Measurements from ENCODE around the gene GABPB2. TPM values are rescaled to one million over a fixed set of nuclear protein-coding genes. Genes with fewer than 3 reads are reported as not detected.
A peak's percentile ranks its signal among the peaks of the same experiment; 100 is the strongest.

GABPB2 gene
- total and polyA plus RNA-seq, 3 experiments from 2014 or later = 16.0 to 19.4 (median 19.2) TPM

DNA sequence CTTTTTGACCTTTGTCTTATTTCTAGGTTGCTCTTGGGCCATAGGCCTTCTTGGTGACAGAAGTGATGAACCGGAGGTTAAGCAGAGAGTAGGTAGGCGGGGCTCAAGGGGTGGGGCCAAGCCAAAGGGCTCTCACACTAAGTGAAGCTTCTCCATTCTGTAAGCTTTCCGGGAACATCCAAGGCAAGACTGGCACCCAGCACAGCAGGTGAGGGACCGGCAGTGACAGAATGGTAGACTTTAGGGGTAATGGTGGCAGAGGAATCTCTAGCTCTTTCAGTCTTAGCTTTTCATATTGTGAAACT, 85.9 kb downstream of the GABPB2 start, which contains the start of gene TNFAIP8L2:
Gene TNFAIP8L2, plus strand, starts transcription at position 135 of the 305 bp plus-strand sequence. CDS start 2,049 bp downstream, outside the sequence.
- H3K4me1 ChIP-seq (ENCODE audit: insufficient read depth, low read length) = peaks cover 39% of the 10 kb centered on the region
- Mint-ChIP-seq H3K27ac (peak within 1 kb of the TSS; percentile 82 to 98 (median 95)), H3K4me3 (peak within 1 kb of the TSS; percentile 97 to 100 (median 99)), H3K36me3 (peaks cover 2 to 37% (median 7%) of the 10 kb centered on the region in 3 donors), H3K27me3 (no peaks in the 10 kb centered on the region), H3K9me3 (no peaks in the 10 kb centered on the region), H3K4me1 (peaks cover 42 to 59% (median 52%) of the 10 kb centered on the region in 3 donors)
- H3K27ac ChIP-seq (ENCODE audit: low read depth, low read length) = peak within 1 kb of the TSS; percentile 49
- peak; percentile 51 to 78 (median 65) for DNase-seq
- H3K27me3 ChIP-seq (ENCODE audit: insufficient read depth, low read length, poor library complexity, severe bottlenecking) = no peaks in the 10 kb centered on the region
- ChIA-PET CTCF (interaction anchor here (0.7 to 5.2 kb wide), 23 partner anchors 9 to 184 kb away, joined by 3 to 90 read pairs (median 5); partner anchors contain the start of genes C1orf56, CDC42SE1, GABPB2 and LYSMD1), POLR2A (interaction anchor here (0.6 to 1.8 kb wide), 6 partner anchors 9 to 135 kb away, joined by 4 to 8 read pairs (median 6); partner anchors contain the start of genes CDC42SE1, LYSMD1, SCNM1 and SEMA6C)
- peak within 1 kb of the TSS; percentile 87 for H3K4me3 ChIP-seq (ENCODE audit: low read length)
- H3K9me3 ChIP-seq (ENCODE audit: low read length) = no peaks in the 10 kb centered on the region
- peaks cover 14% of the 10 kb centered on the region for H3K36me3 ChIP-seq (ENCODE audit: insufficient read depth, low read length)

DNA sequence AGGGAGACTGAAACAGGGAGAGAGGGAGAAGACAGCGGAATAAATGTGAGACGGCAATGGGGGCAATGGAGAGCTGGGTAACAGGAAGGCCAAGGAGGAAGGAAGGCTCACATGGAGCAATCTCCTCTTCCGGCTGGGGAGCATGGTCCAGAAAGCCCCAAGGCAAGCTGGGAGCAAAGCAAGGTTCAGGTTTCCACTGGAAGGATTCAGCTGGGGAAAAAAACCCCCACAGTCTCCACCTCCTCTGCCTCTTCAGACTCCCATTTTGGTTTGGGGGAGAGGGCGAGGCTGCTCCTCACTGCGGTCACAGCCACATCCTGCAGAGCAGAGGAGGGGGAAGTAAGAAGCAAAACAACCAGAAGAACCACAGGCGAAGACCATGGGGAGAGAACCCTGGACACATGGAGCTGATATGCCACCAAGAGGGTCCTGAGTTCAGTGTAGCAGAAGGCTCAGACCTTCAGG, 86.5 kb downstream of the GABPB2 start:
- H3K4me3 Mint-ChIP-seq = peak overlapping the region; percentile 97 to 100 (median 99)
- H3K36me3 ChIP-seq (ENCODE audit: insufficient read depth, low read length) = peaks cover 14% of the 10 kb centered on the region
- peak overlapping the region; percentile 49 for H3K27ac ChIP-seq (ENCODE audit: low read depth, low read length)
- H3K27me3 ChIP-seq (ENCODE audit: insufficient read depth, low read length, poor library complexity, severe bottlenecking) = no peaks in the 10 kb centered on the region
- H3K4me3 ChIP-seq (ENCODE audit: low read length) = peak overlapping the region; percentile 87
- no peaks in the 10 kb centered on the region for H3K9me3 Mint-ChIP-seq
- peaks cover 45% of the 10 kb centered on the region for H3K4me1 ChIP-seq (ENCODE audit: insufficient read depth, low read length)
- peak overlapping the region; percentile 82 to 98 (median 95) for H3K27ac Mint-ChIP-seq
- H3K27me3 Mint-ChIP-seq = no peaks in the 10 kb centered on the region
- H3K4me1 Mint-ChIP-seq = peaks cover 48 to 65% (median 58%) of the 10 kb centered on the region in 3 donors
- CTCF ChIA-PET = interaction anchor here (0.7 to 5.2 kb wide), 24 partner anchors 9 to 184 kb away, joined by 3 to 90 read pairs (median 5); partner anchors contain the start of genes C1orf56, CDC42SE1, GABPB2 and LYSMD1
- H3K9me3 ChIP-seq (ENCODE audit: low read length) = no peaks in the 10 kb centered on the region
- DNase-seq = peak in 4 of 5 donors; percentile 48 to 71 (median 65)
- POLR2A ChIA-PET = interaction anchor here (0.6 to 1.8 kb wide), 9 partner anchors 9 to 860 kb away, joined by 4 to 8 read pairs (median 5); partner anchors contain the start of genes CDC42SE1, LYSMD1, SCNM1 and SEMA6C
- H3K36me3 Mint-ChIP-seq = peaks cover 2 to 43% (median 7%) of the 10 kb centered on the region in 3 donors

DNA sequence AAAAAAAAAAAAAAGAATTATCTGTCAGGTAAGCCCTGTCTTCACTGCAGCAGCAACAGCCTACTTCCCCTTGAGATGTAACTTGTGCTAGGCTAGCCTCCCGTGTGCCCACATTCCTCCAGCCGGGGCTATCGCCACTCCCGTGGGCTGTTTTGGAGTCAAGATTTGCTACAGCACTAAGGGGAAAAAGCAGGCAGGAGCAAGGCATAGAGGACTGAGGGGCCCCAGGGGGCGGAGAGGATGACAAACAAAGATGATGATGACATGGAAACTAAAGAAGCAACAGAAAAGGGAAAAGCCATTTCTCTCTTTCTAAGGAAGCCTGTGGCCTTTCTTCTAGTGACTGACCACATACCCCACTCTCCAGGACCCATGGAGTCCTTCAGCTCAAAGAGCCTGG, 87.8 kb downstream of the GABPB2 start:
- POLR2A ChIA-PET = interaction anchor here (0.7 to 1.8 kb wide), 2 partner anchors 27 to 87 kb away, joined by 6 to 7 read pairs; no protein-coding TSS in a partner anchor
- Mint-ChIP-seq H3K27me3 (no peaks in the 10 kb centered on the region), H3K9me3 (no peaks in the 10 kb centered on the region), H3K4me1 (peaks cover 56 to 75% (median 69%) of the 10 kb centered on the region in 3 donors), H3K4me3 (peak overlapping the region; percentile 97 to 100 (median 99)), H3K27ac (peak overlapping the region; percentile 82 to 96 (median 92)), H3K36me3 (peaks cover 2 to 47% (median 7%) of the 10 kb centered on the region in 3 donors)
- H3K4me3 ChIP-seq (ENCODE audit: low read length) = peak overlapping the region; percentile 87
- H3K4me1 ChIP-seq (ENCODE audit: insufficient read depth, low read length) = peaks cover 53% of the 10 kb centered on the region
- no peaks in the 10 kb centered on the region for H3K9me3 ChIP-seq (ENCODE audit: low read length)
- peak in 1 of 5 donors; percentile 23 for DNase-seq
- H3K27me3 ChIP-seq (ENCODE audit: insufficient read depth, low read length, poor library complexity, severe bottlenecking) = no peaks in the 10 kb centered on the region
- CTCF ChIA-PET = interaction anchor here (0.7 to 5.2 kb wide), 5 partner anchors 9 to 133 kb away, joined by 3 to 90 read pairs (median 3); no protein-coding TSS in a partner anchor
- H3K36me3 ChIP-seq (ENCODE audit: insufficient read depth, low read length) = peaks cover 14% of the 10 kb centered on the region
- no peak overlapping the region for H3K27ac ChIP-seq (ENCODE audit: low read depth, low read length)

DNA sequence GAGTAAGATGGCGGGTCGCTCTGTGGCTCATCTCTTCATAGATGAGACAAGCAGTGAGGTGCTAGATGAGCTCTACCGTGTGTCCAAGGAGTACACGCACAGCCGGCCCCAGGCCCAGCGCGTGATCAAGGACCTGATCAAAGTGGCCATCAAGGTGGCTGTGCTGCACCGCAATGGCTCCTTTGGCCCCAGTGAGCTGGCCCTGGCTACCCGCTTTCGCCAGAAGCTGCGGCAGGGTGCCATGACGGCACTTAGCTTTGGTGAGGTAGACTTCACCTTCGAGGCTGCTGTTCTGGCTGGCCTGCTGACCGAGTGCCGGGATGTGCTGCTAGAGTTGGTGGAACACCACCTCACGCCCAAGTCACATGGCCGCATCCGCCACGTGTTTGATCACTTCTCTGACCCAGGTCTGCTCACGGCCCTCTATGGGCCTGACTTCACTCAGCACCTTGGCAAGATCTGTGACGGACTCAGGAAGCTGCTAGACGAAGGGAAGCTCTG, 88.2 kb downstream of the GABPB2 start:
- CTCF ChIA-PET = interaction anchor here (1.5 to 5.2 kb wide), 4 partner anchors 23 to 134 kb away, joined by 3 to 90 read pairs (median 28); no protein-coding TSS in a partner anchor
- peaks cover 2 to 47% (median 7%) of the 10 kb centered on the region in 3 donors for H3K36me3 Mint-ChIP-seq
- H3K36me3 ChIP-seq (ENCODE audit: insufficient read depth, low read length) = peaks cover 14% of the 10 kb centered on the region

DNA sequence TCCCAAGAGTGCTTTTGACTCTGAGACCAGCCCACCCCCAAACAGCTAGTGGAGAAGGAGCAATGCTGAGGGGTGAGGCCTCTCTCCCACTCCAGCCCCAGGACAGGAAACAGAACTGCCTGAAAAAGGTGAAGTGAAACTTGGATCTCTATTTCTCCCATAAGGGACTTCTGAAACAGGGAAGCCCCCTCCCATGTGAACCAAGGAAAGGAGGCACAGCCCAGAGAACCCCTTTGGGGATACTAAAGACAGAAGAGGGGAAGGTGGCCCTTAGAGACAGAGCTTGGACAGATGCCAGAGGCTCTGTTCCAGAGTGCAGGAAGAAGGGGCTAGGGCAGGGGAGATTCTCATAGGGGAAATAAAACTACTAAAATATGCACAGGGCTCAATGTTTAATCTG, 88.8 kb downstream of the GABPB2 start:
- Mint-ChIP-seq H3K4me3 (peak overlapping the region; percentile 39 to 100 (median 56)), H3K36me3 (peaks cover 2 to 52% (median 7%) of the 10 kb centered on the region in 3 donors), H3K27ac (peak overlapping the region; percentile 30 to 96 (median 80)), H3K9me3 (no peaks in the 10 kb centered on the region), H3K4me1 (peaks cover 59 to 80% (median 73%) of the 10 kb centered on the region in 3 donors), H3K27me3 (no peaks in the 10 kb centered on the region)
- ChIA-PET POLR2A (interaction anchor here (1.0 to 1.4 kb wide), 2 partner anchors 31 to 95 kb away, joined by 3 to 4 read pairs; partner anchors contain the start of genes PSMD4 and VPS72), CTCF (interaction anchor here (1.5 to 5.0 kb wide), 3 partner anchors 24 to 135 kb away, joined by 3 to 90 read pairs (median 8); no protein-coding TSS in a partner anchor)
- Histone ChIP-seq H3K27me3 (ENCODE audit: insufficient read depth, low read length, poor library complexity, severe bottlenecking) (no peaks in the 10 kb centered on the region), H3K9me3 (ENCODE audit: low read length) (no peaks in the 10 kb centered on the region), H3K4me1 (ENCODE audit: insufficient read depth, low read length) (peaks cover 53% of the 10 kb centered on the region), H3K4me3 (ENCODE audit: low read length) (peak overlapping the region; percentile 87), H3K36me3 (ENCODE audit: insufficient read depth, low read length) (peaks cover 14% of the 10 kb centered on the region), H3K27ac (ENCODE audit: low read depth, low read length) (no peak overlapping the region)
- DNase-seq = no peak

More for the DNA sequence above, 88.2 kb downstream of the GABPB2 start:
- Mint-ChIP-seq H3K27me3 (no peaks in the 10 kb centered on the region), H3K4me1 (peaks cover 56 to 75% (median 69%) of the 10 kb centered on the region in 3 donors), H3K9me3 (no peaks in the 10 kb centered on the region), H3K4me3 (peak overlapping the region; percentile 43 to 100 (median 99)), H3K27ac (peak overlapping the region in 7 of 8 donors; percentile 77 to 96 (median 90))
- Histone ChIP-seq H3K9me3 (ENCODE audit: low read length) (no peaks in the 10 kb centered on the region), H3K27ac (ENCODE audit: low read depth, low read length) (no peak overlapping the region), H3K4me3 (ENCODE audit: low read length) (peak overlapping the region; percentile 87), H3K27me3 (ENCODE audit: insufficient read depth, low read length, poor library complexity, severe bottlenecking) (no peaks in the 10 kb centered on the region), H3K4me1 (ENCODE audit: insufficient read depth, low read length) (peaks cover 53% of the 10 kb centered on the region)
- no peak for DNase-seq
- POLR2A ChIA-PET = interaction anchor here (1.0 to 1.4 kb wide), 2 partner anchors 31 to 95 kb away, joined by 3 to 4 read pairs; partner anchors contain the start of genes PSMD4 and VPS72

DNA sequence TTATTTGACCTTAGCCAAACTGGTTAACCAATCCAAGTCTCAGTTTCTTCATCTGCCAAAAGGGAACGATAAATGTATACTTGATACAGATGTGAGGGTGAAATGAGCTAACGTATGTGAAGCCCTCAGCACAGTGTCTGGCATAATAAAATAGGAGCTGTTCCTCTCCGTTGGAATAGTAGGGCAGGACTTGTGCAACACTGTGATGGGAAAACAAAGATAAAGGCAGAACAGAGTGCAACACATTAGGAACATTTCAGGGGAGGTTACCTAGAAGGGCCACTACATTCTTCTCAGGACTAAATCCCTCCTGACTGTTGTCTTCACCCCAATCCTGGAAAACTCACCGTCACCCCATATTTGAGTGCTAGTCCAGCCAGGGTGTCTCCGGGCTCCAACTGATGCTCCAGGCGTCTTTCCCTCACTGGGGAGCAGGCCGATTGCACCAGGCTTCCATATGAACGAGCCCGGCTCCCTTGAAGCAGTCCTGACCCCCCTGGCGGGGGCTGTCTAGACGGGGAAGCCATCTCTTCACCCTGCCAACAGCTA, 94.2 kb downstream of the GABPB2 start:
- H3K9me3 Mint-ChIP-seq = peaks cover 0 to 2% (median 0%) of the 10 kb centered on the region in 5 donors
- DNase-seq = no peak
- Histone ChIP-seq H3K27ac (ENCODE audit: low read depth, low read length) (peak overlapping the region; percentile 78), H3K9me3 (ENCODE audit: low read length) (no peaks in the 10 kb centered on the region), H3K4me3 (ENCODE audit: low read length) (peak overlapping the region; percentile 94), H3K4me1 (ENCODE audit: insufficient read depth, low read length) (peaks cover 46% of the 10 kb centered on the region), H3K27me3 (ENCODE audit: insufficient read depth, low read length, poor library complexity, severe bottlenecking) (no peaks in the 10 kb centered on the region), H3K36me3 (ENCODE audit: insufficient read depth, low read length) (peaks cover 9% of the 10 kb centered on the region)
- H3K4me1 Mint-ChIP-seq = peaks cover 45 to 75% (median 52%) of the 10 kb centered on the region in 3 donors
- peak overlapping the region in 7 of 8 donors; percentile 24 to 97 (median 61) for H3K27ac Mint-ChIP-seq
- peaks cover 0 to 3% of the 10 kb centered on the region in 2 donors for H3K27me3 Mint-ChIP-seq
- CTCF ChIA-PET = interaction anchor here (3.2 kb wide), 1 partner anchor 9 kb away, joined by 17 read pairs; the partner anchor contains the start of gene TNFAIP8L2
- H3K4me3 Mint-ChIP-seq = peak overlapping the region; percentile 23 to 96 (median 93)
- H3K36me3 Mint-ChIP-seq = peaks cover 0 to 57% (median 5%) of the 10 kb centered on the region in 3 donors
- POLR2A ChIA-PET = interaction anchor here (0.6 to 2.4 kb wide), 3 partner anchors 8 to 90 kb away, joined by 3 to 8 read pairs (median 3); partner anchors contain the start of genes PSMD4 and TNFAIP8L2

DNA sequence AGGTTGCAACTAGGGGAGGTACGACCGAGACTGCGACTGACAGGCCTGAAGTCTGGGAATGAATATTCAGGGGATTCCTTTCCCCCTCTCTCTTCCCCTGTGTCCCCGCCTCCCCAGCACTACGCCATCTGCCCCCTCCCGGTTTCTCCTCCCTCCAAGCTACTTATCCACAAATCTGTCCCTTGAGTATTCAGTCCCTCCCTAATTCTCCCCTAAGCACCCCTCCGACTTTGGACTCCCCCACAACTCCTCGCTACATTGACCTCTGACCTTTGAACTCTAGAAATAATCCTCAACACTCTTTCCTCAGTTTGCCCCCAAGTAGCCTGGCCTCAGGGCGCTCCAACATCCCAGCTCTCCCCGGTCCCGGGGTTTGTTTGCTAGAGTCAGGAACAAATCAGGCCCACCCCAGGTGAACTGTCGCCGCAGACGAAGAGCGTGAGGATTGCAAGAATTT, 94.7 kb downstream of the GABPB2 start:
- Histone ChIP-seq H3K9me3 (ENCODE audit: low read length) (no peaks in the 10 kb centered on the region), H3K4me1 (ENCODE audit: insufficient read depth, low read length) (peaks cover 41% of the 10 kb centered on the region), H3K27me3 (ENCODE audit: insufficient read depth, low read length, poor library complexity, severe bottlenecking) (no peaks in the 10 kb centered on the region), H3K4me3 (ENCODE audit: low read length) (peak overlapping the region; percentile 94), H3K36me3 (ENCODE audit: insufficient read depth, low read length) (peaks cover 9% of the 10 kb centered on the region), H3K27ac (ENCODE audit: low read depth, low read length) (peak overlapping the region; percentile 78)
- peaks cover 0 to 3% of the 10 kb centered on the region in 2 donors for H3K27me3 Mint-ChIP-seq
- POLR2A ChIA-PET = interaction anchor here (0.6 to 2.4 kb wide), 3 partner anchors 8 to 89 kb away, joined by 3 to 8 read pairs (median 3); partner anchors contain the start of genes PSMD4 and TNFAIP8L2
- H3K4me3 Mint-ChIP-seq = peak overlapping the region; percentile 92 to 99 (median 95)
- peak overlapping the region; percentile 91 to 99 (median 95) for H3K27ac Mint-ChIP-seq
- H3K36me3 Mint-ChIP-seq = peaks cover 0 to 60% (median 5%) of the 10 kb centered on the region in 3 donors
- H3K9me3 Mint-ChIP-seq = peaks cover 0 to 2% (median 0%) of the 10 kb centered on the region in 5 donors
- peaks cover 42 to 70% (median 47%) of the 10 kb centered on the region in 3 donors for H3K4me1 Mint-ChIP-seq
- CTCF ChIA-PET = interaction anchor here (3.2 kb wide), 1 partner anchor 9 kb away, joined by 17 read pairs; the partner anchor contains the start of gene TNFAIP8L2
- DNase-seq = peak in 2 of 5 donors; percentile 13 to 52
